Spleen (tissue), 11 donors: ENCODE measurements around the gene NPLOC4. TPM values are rescaled to one million over a fixed set of nuclear protein-coding genes. Genes with fewer than 3 reads are reported as not detected.
"Not testable (repeated sequence)": the region's sequence is repeated elsewhere in the genome, so short reads cannot be mapped to it uniquely, and the experiment has no call there.

Source experiments
- DNase-seq: peaks from one replicate; pipeline ENCODE4 v3.0.0-alpha.2; 2020
- H3K27ac ChIP-seq, 8 donors: fragments of 200-600 bp; sonication (generic) in 7 of 8; 1 replicate in 4 of 8; 2 replicates in 4 of 8; pipeline versions ENCODE4 v1.5.0 to v1.8.0; 2016 to 2021; ENCODE audit warnings: inconsistent platforms in 4 of 8, mild to moderate bottlenecking in 4 of 8, moderate library complexity in 1 of 8
- H3K27me3 ChIP-seq, 7 donors: fragments of 200-600 bp; sonication (generic) in 6 of 7; replicated peaks in 1 of 7; 1 replicate in 4 of 7; 2 replicates in 3 of 7; pipeline versions ENCODE4 v1.5.0 to v1.8.0; 2016 to 2021; ENCODE audit warnings: inconsistent platforms in 3 of 7, mild to moderate bottlenecking in 1 of 7
- H3K36me3 ChIP-seq, 6 donors: fragments of 200-600 bp; sonication (generic) in 5 of 6; 1 replicate in 4 of 6; 2 replicates in 2 of 6; pipeline versions ENCODE4 v1.5.0 to v1.8.0; 2016 to 2021; ENCODE audit warnings: inconsistent platforms in 2 of 6
- H3K4me1 ChIP-seq, 6 donors: fragments of 200-600 bp; sonication (generic) in 5 of 6; 1 replicate in 3 of 6; 2 replicates in 3 of 6; pipeline versions ENCODE4 v1.5.0 to v1.8.0; 2016 to 2021; ENCODE audit warnings: inconsistent platforms in 3 of 6
- H3K4me3 ChIP-seq, 8 donors: fragments of 200-600 bp; sonication (generic) in 7 of 8; 1 replicate in 4 of 8; 2 replicates in 4 of 8; pipeline versions ENCODE4 v1.5.0 to v1.8.0; 2016 to 2021; ENCODE audit warnings: inconsistent platforms in 4 of 8, mild to moderate bottlenecking in 4 of 8, moderate library complexity in 2 of 8
- H3K9me3 ChIP-seq, 8 donors: fragments of 200-600 bp; sonication (generic) in 7 of 8; 1 replicate in 4 of 8; 2 replicates in 4 of 8; pipeline versions ENCODE4 v1.5.0 to v1.8.0; 2016 to 2021; ENCODE audit warnings: inconsistent platforms in 4 of 8
- POLR2A ChIP-seq, 3 donors: fragments of 450-650 bp; IDR thresholded peaks; one replicate each; pipeline ENCODE4 v1.5.1; 2017; ENCODE audit warnings: antibody characterized with exemption in 3 of 3, mild to moderate bottlenecking in 1 of 3
- POLR2AphosphoS5 ChIP-seq, 3 donors: sonication (generic); formaldehyde crosslinking; IDR thresholded peaks; one replicate each; pipeline ENCODE4 v1.5.1; 2017; ENCODE audit warnings: antibody characterized with exemption in 3 of 3
- WGBS, 5 donors: extraction: QIAGEN DNeasy Blood & Tissue Kit in 3 of 5; methylation state at CpG; one replicate each; pipeline versions ENCODE4 v1.1.5 to v1.1.7; 2013 to 2018; 5-methylcytosine and 5-hydroxymethylcytosine counted together
- intact Hi-C: fragments of 100-400 bp; cut with DNase I; formaldehyde crosslinking; loops from one replicate; pipeline ENCODE4 v1.15.0; 2023; ENCODE audit warnings: low total_unique reads
- polyA plus RNA-seq, 3 donors: library from polyadenylated mRNA; stranded (reverse); fragments of 200-250 nt; gene quantifications; one replicate each; pipeline ENCODE4 v1.2.1, GENCODE V29; 2013
- total RNA-seq, 7 donors: library from RNA; depleted of rRNA in 3 of 7; stranded (reverse); fragments of >200 nt in 3 of 7; fragmentation: NEBNext Ultra II Directional in 4 of 7; extraction: Animal tissue kit (Norgen Biotek cat#: 25700) in 4 of 7; gene quantifications; one replicate each; pipeline versions ENCODE4 v1.1.0 to v1.2.1, GENCODE V29; 2016 to 2021
- TF ChIP-seq, protein P1 (sequence below), 11 experiments: fragments of 200-600 bp in 7 of 11; fragments of 450-650 bp in 4 of 11; sonication (generic) in 4 of 11; IDR thresholded peaks in 8 of 11; conservative IDR thresholded peaks in 3 of 11; 1 replicate in 7 of 11; 2 replicates in 4 of 11; pipeline versions ENCODE4 v1.4.0 to v1.8.0; 2016 to 2021; ENCODE audit warnings: antibody characterized with exemption in 11 of 11, inconsistent platforms in 4 of 11, mild to moderate bottlenecking in 1 of 11
- donor health status: healthy with polysubstance abuse.
- donor health status: DM: no; HTN: no; CAD: no; lungs with moderate emphysema.
- donor health status: DM: no; HTN: no; CAD: no.
- donor health status: Bipolar disorder and iron deficiency.
- donor health status: healthy.
- donor health status: DM: no; HTN: no; CAD: no.
- donor health status: DM: yes; HTN: yes; CAD: no.

Gene NPLOC4
- total and polyA plus RNA-seq, 10 donors = 19.3 to 130 (median 81.3) TPM

DNA sequence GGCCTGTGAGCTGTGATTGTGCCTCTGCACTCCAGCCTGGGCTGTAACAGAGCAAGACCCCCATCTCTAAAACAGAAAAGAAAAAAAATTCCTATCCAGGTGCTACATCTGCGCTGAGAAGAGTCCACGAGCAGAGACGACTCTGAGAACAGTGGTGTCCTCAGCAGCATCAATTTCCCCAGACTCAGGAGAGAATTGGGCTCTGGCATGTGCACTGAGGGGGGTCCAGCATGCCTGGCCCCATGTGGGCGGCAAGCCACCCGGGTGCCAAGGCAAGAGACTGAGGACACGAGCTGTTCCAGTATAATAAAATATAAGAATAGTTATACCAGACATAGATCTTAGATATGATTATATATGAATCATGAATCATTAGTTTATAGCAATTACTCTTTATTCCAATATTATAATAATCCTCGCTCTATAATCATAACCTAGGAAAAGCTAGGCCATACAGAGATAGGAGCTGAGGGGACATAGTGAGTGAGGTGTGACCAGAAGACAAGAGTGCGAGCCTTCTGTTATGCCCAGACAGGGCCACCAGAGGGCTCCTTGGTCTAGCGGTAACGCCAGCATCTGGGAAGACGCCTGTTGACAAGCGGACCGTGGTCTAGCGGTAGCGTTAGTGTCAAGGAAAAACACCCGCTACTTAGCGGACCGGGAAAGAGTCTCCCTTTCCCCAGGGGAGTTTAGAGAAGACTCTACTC, 38.8 kb upstream of the NPLOC4 start:
- Histone ChIP-seq H3K4me1 (peaks cover 0 to 18% (median 5%) of the 10 kb centered on the region in 6 donors), H3K36me3 (peaks cover 0 to 67% (median 44%) of the 10 kb centered on the region in 6 donors)
- WGBS, 5 donors = 38 to 49% (median 45%) methylated on average over 18 of the region's 18 CpGs
- H3K27me3 ChIP-seq, H3K4me3 ChIP-seq, H3K9me3 ChIP-seq, H3K27ac ChIP-seq, DNase-seq, intact Hi-C loops: not testable (repeated sequence)
- TF ChIP-seq POLR2AphosphoS5 (IDR thresholded peaks at IDR 0.05) = peak; percentile 11 to 35 (median 34)
- TF ChIP-seq, protein P1, sequence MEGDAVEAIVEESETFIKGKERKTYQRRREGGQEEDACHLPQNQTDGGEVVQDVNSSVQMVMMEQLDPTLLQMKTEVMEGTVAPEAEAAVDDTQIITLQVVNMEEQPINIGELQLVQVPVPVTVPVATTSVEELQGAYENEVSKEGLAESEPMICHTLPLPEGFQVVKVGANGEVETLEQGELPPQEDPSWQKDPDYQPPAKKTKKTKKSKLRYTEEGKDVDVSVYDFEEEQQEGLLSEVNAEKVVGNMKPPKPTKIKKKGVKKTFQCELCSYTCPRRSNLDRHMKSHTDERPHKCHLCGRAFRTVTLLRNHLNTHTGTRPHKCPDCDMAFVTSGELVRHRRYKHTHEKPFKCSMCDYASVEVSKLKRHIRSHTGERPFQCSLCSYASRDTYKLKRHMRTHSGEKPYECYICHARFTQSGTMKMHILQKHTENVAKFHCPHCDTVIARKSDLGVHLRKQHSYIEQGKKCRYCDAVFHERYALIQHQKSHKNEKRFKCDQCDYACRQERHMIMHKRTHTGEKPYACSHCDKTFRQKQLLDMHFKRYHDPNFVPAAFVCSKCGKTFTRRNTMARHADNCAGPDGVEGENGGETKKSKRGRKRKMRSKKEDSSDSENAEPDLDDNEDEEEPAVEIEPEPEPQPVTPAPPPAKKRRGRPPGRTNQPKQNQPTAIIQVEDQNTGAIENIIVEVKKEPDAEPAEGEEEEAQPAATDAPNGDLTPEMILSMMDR (IDR thresholded peaks at IDR 0.05 in 8 of 11, conservative IDR thresholded peaks at IDR 0.05 in 3 of 11) = peak; percentile 44 to 79 (median 67)

DNA sequence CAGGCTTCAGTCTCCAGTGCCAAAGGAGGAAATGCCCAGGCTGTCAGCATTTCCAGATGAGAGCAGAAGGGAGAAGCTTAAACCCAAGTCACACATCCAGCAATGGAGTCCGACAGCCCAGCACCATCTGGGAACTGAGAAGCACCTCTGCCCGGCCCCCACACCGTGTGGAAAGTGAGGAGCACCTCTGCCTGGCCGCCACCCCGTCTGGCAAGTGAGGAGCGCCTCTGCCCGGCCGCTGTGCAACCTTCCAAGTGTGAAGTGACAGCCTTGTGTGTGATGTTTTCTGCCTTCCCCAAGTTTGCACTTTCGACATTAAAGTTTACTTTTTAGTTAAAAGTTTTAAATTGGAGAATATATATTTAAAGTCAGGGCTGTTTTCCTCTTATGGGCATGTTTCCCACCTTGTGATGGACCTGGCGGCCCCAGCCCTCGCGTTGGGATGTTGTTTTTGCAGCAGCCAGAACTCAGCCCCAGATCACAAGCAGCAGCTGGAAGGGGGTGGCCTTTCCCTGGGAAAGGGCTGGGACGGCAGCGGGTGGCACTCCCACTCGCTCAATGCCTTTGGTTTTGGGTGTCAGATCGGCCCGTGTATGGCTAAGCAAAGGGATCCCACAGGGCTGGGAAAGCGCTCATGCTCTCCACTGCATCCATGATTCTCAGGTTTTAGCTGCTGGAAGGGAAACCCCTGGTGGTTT, 36.8 kb upstream of the NPLOC4 start:
- intact Hi-C loops = no loop called here
- DNase-seq = no peak
- no peak overlapping the region for H3K27ac ChIP-seq

DNA sequence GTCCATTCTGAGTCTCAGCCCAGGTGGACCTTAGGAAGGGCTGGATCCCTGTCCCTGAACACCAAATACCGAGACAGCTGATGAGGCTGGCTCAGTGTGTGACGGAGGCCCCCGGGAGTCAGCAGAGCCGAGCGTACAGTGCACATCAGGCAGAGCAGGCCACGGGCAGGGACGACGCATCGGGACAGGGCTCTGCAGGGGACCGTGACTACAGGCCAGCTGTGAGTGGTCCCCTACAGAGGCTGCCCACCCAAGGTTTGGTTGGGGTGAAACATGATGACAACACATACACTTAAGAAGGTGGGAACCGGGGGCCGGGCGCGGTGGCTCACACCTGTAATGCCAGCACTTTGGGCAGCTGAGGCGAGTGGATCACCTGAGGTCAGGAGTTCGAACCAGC, 36.0 kb upstream of the NPLOC4 start:
- no peak overlapping the region for H3K27ac ChIP-seq
- peaks cover 2 to 42% (median 16%) of the 10 kb centered on the region in 6 donors for H3K4me1 ChIP-seq
- intact Hi-C loops = no loop called here
- peaks cover 0 to 77% (median 57%) of the 10 kb centered on the region in 6 donors for H3K36me3 ChIP-seq
- no peaks in the 10 kb centered on the region for H3K27me3 ChIP-seq
- H3K9me3 ChIP-seq = no peaks in the 10 kb centered on the region
- DNase-seq = peak; percentile 63
- TF ChIP-seq POLR2AphosphoS5 (IDR thresholded peaks at IDR 0.05) = no peak
- TF ChIP-seq, protein P1 (IDR thresholded peaks at IDR 0.05 in 8 of 11, conservative IDR thresholded peaks at IDR 0.05 in 3 of 11) = no peak
- TF ChIP-seq POLR2A (IDR thresholded peaks at IDR 0.05) = no peak
- H3K4me3 ChIP-seq = no peak overlapping the region
- WGBS, 5 donors = 93 to 97% (median 94%) methylated on average over 15 to 16 of the region's 16 CpGs

More for the DNA sequence above, 36.8 kb upstream of the NPLOC4 start:
- Histone ChIP-seq H3K9me3 (no peaks in the 10 kb centered on the region), H3K36me3 (peaks cover 0 to 69% (median 55%) of the 10 kb centered on the region in 6 donors), H3K4me3 (no peak overlapping the region), H3K27me3 (no peaks in the 10 kb centered on the region), H3K4me1 (peaks cover 0 to 35% (median 9%) of the 10 kb centered on the region in 6 donors)
- WGBS, 5 donors = 85 to 93% (median 89%) methylated on average over 17 to 18 of the region's 18 CpGs
- TF ChIP-seq POLR2A (IDR thresholded peaks at IDR 0.05) = no peak
- TF ChIP-seq, protein P1 (IDR thresholded peaks at IDR 0.05 in 8 of 11, conservative IDR thresholded peaks at IDR 0.05 in 3 of 11) = no peak
- TF ChIP-seq POLR2AphosphoS5 (IDR thresholded peaks at IDR 0.05) = peak in 1 of 3 donors; percentile 41

DNA sequence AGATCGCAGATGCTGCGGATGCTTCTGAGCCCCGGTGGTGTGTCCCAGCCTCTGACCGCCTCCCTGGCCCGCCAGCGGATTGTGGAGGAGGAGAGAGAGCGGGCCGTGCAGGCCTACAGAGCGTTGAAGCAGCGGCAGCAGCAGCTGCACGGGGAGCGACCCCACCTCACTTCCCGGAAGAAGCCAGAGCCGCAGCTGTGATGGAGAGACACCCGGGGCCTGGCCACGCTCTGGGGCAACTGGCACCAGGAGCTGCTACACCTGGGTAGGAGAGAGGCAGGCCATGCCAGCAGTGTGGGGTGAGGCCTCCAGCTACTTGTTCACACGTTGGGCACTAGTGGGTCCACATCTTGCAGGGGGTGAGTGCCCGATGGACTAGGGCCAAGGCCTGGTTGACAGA, 35.6 kb upstream of the NPLOC4 start:
- H3K4me3 ChIP-seq = no peak overlapping the region
- H3K27me3 ChIP-seq = no peaks in the 10 kb centered on the region
- no peak overlapping the region for H3K27ac ChIP-seq
- H3K9me3 ChIP-seq = no peaks in the 10 kb centered on the region
- peak in 1 of 3 donors; percentile 48 for TF ChIP-seq POLR2AphosphoS5 (IDR thresholded peaks at IDR 0.05)
- TF ChIP-seq, protein P1 (IDR thresholded peaks at IDR 0.05 in 8 of 11, conservative IDR thresholded peaks at IDR 0.05 in 3 of 11) = no peak
- WGBS, 5 donors = 83 to 93% (median 92%) methylated on average over 10 to 18 of the region's 18 CpGs
- H3K4me1 ChIP-seq = peaks cover 6 to 47% (median 20%) of the 10 kb centered on the region in 6 donors
- peak; percentile 73 for DNase-seq
- H3K36me3 ChIP-seq = peaks cover 0 to 80% (median 57%) of the 10 kb centered on the region in 6 donors
- intact Hi-C loops = no loop called here
